ENCODE results near the gene ITIH5. TPM values are rescaled to one million over a fixed set of nuclear protein-coding genes. Genes with fewer than 3 reads are reported as not detected.

Gene ITIH5
- total RNA-seq, 6 experiments from 2014 or later, result 0.20 to 0.62 (median 0.48) TPM

- intact Hi-C loops (cut with DNase I), result no loop called here
- no peak overlapping the region for H3K4me3 ChIP-seq
- no peaks in the 10 kb centered on the region for H3K9me3 ChIP-seq
- no peaks in the 10 kb centered on the region for H3K27me3 ChIP-seq
- DNase-seq (no peak), ATAC-seq (no peak)
- H3K27ac ChIP-seq, result no peak overlapping the region
- TF ChIP-seq CTCF (IDR thresholded peaks at IDR 0.05), result no peak
- no peak for TF ChIP-seq POLR2A (IDR thresholded peaks at IDR 0.05)
- H3K4me1 ChIP-seq, result no peaks in the 10 kb centered on the region
- no peaks in the 10 kb centered on the region for H3K36me3 ChIP-seq
- 86% methylated on average over 2 of the region's 2 CpGs for WGBS (ENCODE audit: insufficient coverage, low coverage, low lambda C conversion rate, missing lambda C conversion rate)
Observed at GRCh38 chr10:7625009-7625408, 41.8 kb downstream of the ITIH5 start.

GRCh38 chr10:7622969-7623368 lies 43.8 kb downstream of the ITIH5 start:
- 20% methylated on average over 4 of the region's 6 CpGs for WGBS (ENCODE audit: insufficient coverage, low coverage, low lambda C conversion rate, missing lambda C conversion rate)
- TF ChIP-seq CTCF (IDR thresholded peaks at IDR 0.05) (peak in 1 of 4 donors; percentile 20), POLR2A (IDR thresholded peaks at IDR 0.05) (no peak)
- Histone ChIP-seq H3K27ac (no peak overlapping the region), H3K9me3 (no peaks in the 10 kb centered on the region), H3K4me3 (no peak overlapping the region), H3K27me3 (no peaks in the 10 kb centered on the region), H3K36me3 (no peaks in the 10 kb centered on the region), H3K4me1 (no peaks in the 10 kb centered on the region)
- ATAC-seq (peak in 1 of 4 donors; percentile 57), DNase-seq (no peak)
- intact Hi-C loops (cut with DNase I), result no loop called here

- H3K27ac ChIP-seq, result no peak overlapping the region
- no peaks in the 10 kb centered on the region for H3K4me1 ChIP-seq
- no peaks in the 10 kb centered on the region for H3K9me3 ChIP-seq
- no peaks in the 10 kb centered on the region for H3K27me3 ChIP-seq
- DNase-seq (no peak), ATAC-seq (no peak)
- intact Hi-C loops (cut with DNase I), result no loop called here
- no peak for TF ChIP-seq CTCF (IDR thresholded peaks at IDR 0.05)
- 18% methylated on average over 2 of the region's 2 CpGs for WGBS (ENCODE audit: insufficient coverage, low coverage, low lambda C conversion rate, missing lambda C conversion rate)
- H3K36me3 ChIP-seq, result no peaks in the 10 kb centered on the region
- no peak overlapping the region for H3K4me3 ChIP-seq
Observed at GRCh38 chr10:7618461-7618860, 48.3 kb downstream of the ITIH5 start.

GRCh38 chr10:7611909-7612308 lies 54.9 kb downstream of the ITIH5 start:
- Histone ChIP-seq H3K36me3 (no peaks in the 10 kb centered on the region), H3K4me3 (no peak overlapping the region), H3K4me1 (no peaks in the 10 kb centered on the region), H3K27me3 (no peaks in the 10 kb centered on the region), H3K27ac (no peak overlapping the region), H3K9me3 (no peaks in the 10 kb centered on the region)
- DNase-seq, result no peak
- ATAC-seq, result no peak
- intact Hi-C loops (cut with DNase I), result no loop called here
- TF ChIP-seq CTCF (IDR thresholded peaks at IDR 0.05) (no peak), POLR2A (IDR thresholded peaks at IDR 0.05) (no peak)
- WGBS (ENCODE audit: insufficient coverage, low coverage, low lambda C conversion rate, missing lambda C conversion rate), result 68% methylated on average over 3 of the region's 3 CpGs
